SH-SY5Y (cell line): ENCODE results near the gene ZNF337.

Experiments used
- GATA2 ChIP-seq: IDR thresholded peaks from 2 replicates; pipeline ENCODE4 v1.6.1; 2011; ENCODE audit warnings: mild to moderate bottlenecking, low read depth, low read length
- GATA3 ChIP-seq: IDR thresholded peaks from 2 replicates; pipeline ENCODE4 v1.6.1; 2011; ENCODE audit warnings: low read depth, mild to moderate bottlenecking, low read length, moderate library complexity

GRCh38 chr20:25644814-25645213, 51.8 kb downstream of the ZNF337 start:
- no peak for TF ChIP-seq GATA3
- TF ChIP-seq GATA2 = no peak
